Body of pancreas (tissue), 4 donors: ENCODE measurements around the gene SPSB1. TPM values are rescaled to one million over a fixed set of nuclear protein-coding genes. Genes with fewer than 3 reads are reported as not detected.

ENCODE experiments used
- ATAC-seq: fragments of 150-250 bp; one replicate; pipeline ENCODE4 v1.9.1; 2016
- DNase-seq, 4 donors: peaks; one replicate each; pipeline ENCODE4 v3.0.0-alpha.2; 2019
- H3K27ac ChIP-seq, 4 donors: fragments of 200-600 bp; sonication (generic); 1 replicate in 3 of 4; 2 replicates in 1 of 4; pipeline versions ENCODE4 v1.5.1 to v1.6.1; 2016 to 2019; ENCODE audit warnings: mild to moderate bottlenecking in 1 of 4, mixed read lengths in 1 of 4, moderate library complexity in 1 of 4
- H3K27me3 ChIP-seq, 2 donors: fragments of 200-600 bp; sonication (generic); one replicate each; pipeline ENCODE4 v1.6.0; 2016; ENCODE audit warnings: mild to moderate bottlenecking in 1 of 2
- H3K36me3 ChIP-seq, 2 donors: fragments of 200-600 bp; sonication (generic); replicated peaks in 1 of 2; 2 replicates each; pipeline ENCODE4 v1.5.1; 2016; ENCODE audit warnings: low read depth in 2 of 2; ENCODE audit not compliant: insufficient read depth in 1 of 2
- H3K4me1 ChIP-seq: fragments of 200-600 bp; sonication (generic); one replicate; pipeline ENCODE4 v1.6.0; 2016
- H3K4me3 ChIP-seq, 2 donors: fragments of 200-600 bp; sonication (generic); 1 replicate in 1 of 2; 2 replicates in 1 of 2; pipeline ENCODE4 v1.5.1; 2016 to 2019
- H3K9me3 ChIP-seq, 3 donors: fragments of 200-600 bp; sonication (generic); 1 replicate in 2 of 3; 2 replicates in 1 of 3; pipeline ENCODE4 v1.5.1; 2016
- CTCF ChIP-seq, 7 experiments: fragments of 450-650 bp in 4 of 7; fragments of 200-600 bp in 3 of 7; sonication (generic) in 3 of 7; IDR thresholded peaks; one replicate each; pipeline ENCODE4 v1.5.1; 2016 to 2019; ENCODE audit warnings: antibody characterized with exemption in 7 of 7
- POLR2A ChIP-seq, 3 donors: fragments of 450-650 bp; IDR thresholded peaks; one replicate each; pipeline ENCODE4 v1.6.1; 2016; ENCODE audit warnings: antibody characterized with exemption in 3 of 3, mild to moderate bottlenecking in 2 of 3
- WGBS, 2 donors: methylation state at CpG; one replicate each; pipeline ENCODE4 v1.1.5; 2017; 5-methylcytosine and 5-hydroxymethylcytosine counted together
- intact Hi-C: fragments of 100-400 bp; cut with DNase I; formaldehyde crosslinking; loops from one replicate; pipeline ENCODE4 v1.15.1; 2023
- total RNA-seq, 2 donors: library from RNA; depleted of rRNA; stranded (reverse); fragments of >200 nt; gene quantifications; one replicate each; pipeline ENCODE4 v1.1.0, GENCODE V29; 2016

The SPSB1 gene
- total RNA-seq, 2 donors from 2014 or later = 14.5 to 16.5 TPM

GRCh38 chr1:9368356-9368755, 75.7 kb downstream of the SPSB1 start:
- Histone ChIP-seq H3K4me1 (no peaks in the 10 kb centered on the region), H3K27ac (no peak overlapping the region), H3K9me3 (no peaks in the 10 kb centered on the region), H3K4me3 (no peak overlapping the region), H3K36me3 (peaks cover 0 to 8% of the 10 kb centered on the region in 2 donors), H3K27me3 (no peaks in the 10 kb centered on the region)
- no peak for ATAC-seq
- DNase-seq = no peak
- no peak for TF ChIP-seq POLR2A (IDR thresholded peaks at IDR 0.05)
- TF ChIP-seq CTCF (IDR thresholded peaks at IDR 0.05) = no peak
- intact Hi-C loops = no loop called here
- WGBS, 2 donors = 76 to 77% methylated on average over 7 to 8 of the region's 8 CpGs

- DNase-seq (no peak), ATAC-seq (no peak)
- H3K9me3 ChIP-seq = no peaks in the 10 kb centered on the region
- H3K4me1 ChIP-seq = no peaks in the 10 kb centered on the region
- H3K36me3 ChIP-seq = peaks cover 0 to 8% of the 10 kb centered on the region in 2 donors
- H3K27ac ChIP-seq = no peak overlapping the region
- intact Hi-C loops = no loop called here
- TF ChIP-seq POLR2A (IDR thresholded peaks at IDR 0.05) (no peak), CTCF (IDR thresholded peaks at IDR 0.05) (no peak)
- H3K27me3 ChIP-seq = no peaks in the 10 kb centered on the region
- no peak overlapping the region for H3K4me3 ChIP-seq
- 90 to 93% methylated on average over 16 of the region's 16 CpGs for WGBS, 2 donors
These were observed 77.5 kb downstream of the SPSB1 start for GRCh38 chr1:9369964-9370788.

- no peaks in the 10 kb centered on the region for H3K4me1 ChIP-seq
- TF ChIP-seq POLR2A (IDR thresholded peaks at IDR 0.05) = no peak
- no peak for TF ChIP-seq CTCF (IDR thresholded peaks at IDR 0.05)
- no peak overlapping the region for H3K4me3 ChIP-seq
- no peaks in the 10 kb centered on the region for H3K27me3 ChIP-seq
- no peaks in the 10 kb centered on the region for H3K9me3 ChIP-seq
- H3K27ac ChIP-seq = no peak overlapping the region
- 71% methylated on average over 15 of the region's 15 CpGs for WGBS, 2 donors
- DNase-seq (peak in 3 of 4 donors; percentile 24 to 42 (median 39)), ATAC-seq (peak; percentile 22)
- H3K36me3 ChIP-seq = peaks cover 0 to 8% of the 10 kb centered on the region in 2 donors
- intact Hi-C loops = no loop called here
These were observed 78.8 kb downstream of the SPSB1 start for GRCh38 chr1:9371391-9371935.

- no peak for ATAC-seq
- Histone ChIP-seq H3K27ac (no peak overlapping the region), H3K27me3 (no peaks in the 10 kb centered on the region), H3K4me3 (no peak overlapping the region), H3K4me1 (no peaks in the 10 kb centered on the region), H3K36me3 (peaks cover 0 to 8% of the 10 kb centered on the region in 2 donors), H3K9me3 (no peaks in the 10 kb centered on the region)
- TF ChIP-seq CTCF (IDR thresholded peaks at IDR 0.05) = no peak
- no peak for TF ChIP-seq POLR2A (IDR thresholded peaks at IDR 0.05)
- intact Hi-C loops = no loop called here
- no peak for DNase-seq
- 38 to 60% methylated on average over 5 of the region's 5 CpGs for WGBS, 2 donors
These were observed 79.3 kb downstream of the SPSB1 start for GRCh38 chr1:9371951-9372350.
